ENCODE data around the gene NME4. TPM values are rescaled to one million over a fixed set of nuclear protein-coding genes. Genes with fewer than 3 reads are reported as not detected.

NME4 gene
- polyA plus RNA-seq, 1 of the 3 experiments (the other 2 are of a cell fraction) = 509 TPM

DNA sequence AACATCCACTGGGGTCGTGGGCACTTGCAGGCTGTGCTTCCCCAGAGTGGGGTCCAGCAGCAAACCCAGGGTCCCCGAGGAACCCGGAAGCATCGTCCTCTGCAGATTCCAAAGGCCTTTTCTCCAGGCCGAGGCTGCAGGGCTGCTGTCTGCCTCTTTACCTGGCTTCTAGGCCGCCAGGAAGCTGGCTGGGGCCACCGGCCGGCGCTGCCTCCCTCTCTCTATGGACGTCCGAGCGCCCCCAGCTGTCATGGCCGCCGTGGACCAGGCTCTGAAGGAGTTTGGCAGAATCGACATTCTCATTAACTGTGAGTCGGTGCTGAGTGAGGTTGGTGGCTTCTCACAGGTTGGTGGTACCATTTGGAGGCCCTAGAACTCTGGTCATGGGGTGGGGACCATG is 10.3 kb downstream of the NME4 start:
- POLR2A ChIA-PET = no interaction called here

More for the DNA sequence above, 10.3 kb downstream of the NME4 start:
- no peak overlapping the region for H2AFZ ChIP-seq (ENCODE audit: low read depth)
- no peak overlapping the region for H3K9ac ChIP-seq
- 83% methylated on average over 2 of the region's 16 CpGs for WGBS (ENCODE audit: low lambda C conversion rate)
- H3K36me3 ChIP-seq (replicated peaks in 1 of 2; ENCODE audit: control insufficient read depth in 1 of 2, insufficient read depth in 2 of 2, low read length in 1 of 2) = peaks cover 0 to 10% of the 10 kb centered on the region in 2 experiments
- no peak overlapping the region for H3K27ac ChIP-seq (ENCODE audit: low read depth in 2 of 2, low read length in 1 of 2)
- no peaks in the 10 kb centered on the region for H3K9me3 ChIP-seq
- DNase-seq = no peak
- H4K20me1 ChIP-seq (ENCODE audit: insufficient read depth) = no peaks in the 10 kb centered on the region
- peaks cover 10% of the 10 kb centered on the region for H3K79me2 ChIP-seq (ENCODE audit: insufficient read depth)
- no peak overlapping the region for H3K4me2 ChIP-seq
- H3K9me2 ChIP-seq = no peaks in the 10 kb centered on the region
- no peak overlapping the region for H3K4me3 ChIP-seq (ENCODE audit: low read depth in 2 of 2, low read length in 1 of 2)
- H3K27me3 ChIP-seq (ENCODE audit: insufficient read depth) = no peaks in the 10 kb centered on the region
- no peaks in the 10 kb centered on the region for H3K4me1 ChIP-seq (ENCODE audit: control insufficient read depth in 1 of 2, insufficient read depth in 2 of 2, low read depth in 1 of 2, low read length in 1 of 2)
- peaks cover 8% of the 10 kb centered on the region for H3F3A ChIP-seq (replicated peaks; ENCODE audit: insufficient read depth)
- TF ChIP-seq REST (IDR thresholded peaks at IDR 0.05; ENCODE audit: low read depth, low read length) (no peak), RFX5 (IDR thresholded peaks at IDR 0.05; ENCODE audit: low read length) (no peak), JUND (IDR thresholded peaks at IDR 0.05) (no peak), FOXM1 (IDR thresholded peaks at IDR 0.05; ENCODE audit: low read depth) (no peak), NFIC (IDR thresholded peaks at IDR 0.05; ENCODE audit: borderline replicate concordance) (no peak), NRF1 (IDR thresholded peaks at IDR 0.05; ENCODE audit: low read depth, low read length) (no peak), TCF12 (IDR thresholded peaks at IDR 0.05) (no peak), CHD2 (IDR thresholded peaks at IDR 0.05; ENCODE audit: low read length, partially characterized antibody) (no peak), RAD21 (IDR thresholded peaks at IDR 0.05; ENCODE audit: low read length) (no peak), MXI1 (IDR thresholded peaks at IDR 0.05; ENCODE audit: low read depth, low read length) (no peak), FOSL2 (IDR thresholded peaks at IDR 0.05; ENCODE audit: borderline replicate concordance, low read depth) (no peak), POLR2AphosphoS5 (IDR thresholded peaks at IDR 0.05; ENCODE audit: low read depth, low read length) (no peak), SMC3 (IDR thresholded peaks at IDR 0.05; ENCODE audit: low read depth, low read length) (no peak), EZH2phosphoT487 (IDR thresholded peaks at IDR 0.05; ENCODE audit: borderline replicate concordance, low read depth) (no peak), EP300 (IDR thresholded peaks at IDR 0.05; ENCODE audit: borderline replicate concordance in 1 of 2, low read depth in 1 of 2, low read length in 1 of 2) (no peak), GABPA (IDR thresholded peaks at IDR 0.05; ENCODE audit: low read depth) (no peak), YY1 (IDR thresholded peaks at IDR 0.05; ENCODE audit: low read depth) (no peak)
- TF ChIP-seq, protein P1, sequence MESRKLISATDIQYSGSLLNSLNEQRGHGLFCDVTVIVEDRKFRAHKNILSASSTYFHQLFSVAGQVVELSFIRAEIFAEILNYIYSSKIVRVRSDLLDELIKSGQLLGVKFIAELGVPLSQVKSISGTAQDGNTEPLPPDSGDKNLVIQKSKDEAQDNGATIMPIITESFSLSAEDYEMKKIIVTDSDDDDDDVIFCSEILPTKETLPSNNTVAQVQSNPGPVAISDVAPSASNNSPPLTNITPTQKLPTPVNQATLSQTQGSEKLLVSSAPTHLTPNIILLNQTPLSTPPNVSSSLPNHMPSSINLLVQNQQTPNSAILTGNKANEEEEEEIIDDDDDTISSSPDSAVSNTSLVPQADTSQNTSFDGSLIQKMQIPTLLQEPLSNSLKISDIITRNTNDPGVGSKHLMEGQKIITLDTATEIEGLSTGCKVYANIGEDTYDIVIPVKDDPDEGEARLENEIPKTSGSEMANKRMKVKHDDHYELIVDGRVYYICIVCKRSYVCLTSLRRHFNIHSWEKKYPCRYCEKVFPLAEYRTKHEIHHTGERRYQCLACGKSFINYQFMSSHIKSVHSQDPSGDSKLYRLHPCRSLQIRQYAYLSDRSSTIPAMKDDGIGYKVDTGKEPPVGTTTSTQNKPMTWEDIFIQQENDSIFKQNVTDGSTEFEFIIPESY (IDR thresholded peaks at IDR 0.05; ENCODE audit: borderline replicate concordance, low read depth) = no peak
- TF ChIP-seq, protein P2, sequence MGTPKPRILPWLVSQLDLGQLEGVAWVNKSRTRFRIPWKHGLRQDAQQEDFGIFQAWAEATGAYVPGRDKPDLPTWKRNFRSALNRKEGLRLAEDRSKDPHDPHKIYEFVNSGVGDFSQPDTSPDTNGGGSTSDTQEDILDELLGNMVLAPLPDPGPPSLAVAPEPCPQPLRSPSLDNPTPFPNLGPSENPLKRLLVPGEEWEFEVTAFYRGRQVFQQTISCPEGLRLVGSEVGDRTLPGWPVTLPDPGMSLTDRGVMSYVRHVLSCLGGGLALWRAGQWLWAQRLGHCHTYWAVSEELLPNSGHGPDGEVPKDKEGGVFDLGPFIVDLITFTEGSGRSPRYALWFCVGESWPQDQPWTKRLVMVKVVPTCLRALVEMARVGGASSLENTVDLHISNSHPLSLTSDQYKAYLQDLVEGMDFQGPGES (IDR thresholded peaks at IDR 0.05; ENCODE audit: low read depth, low read length) = no peak
- TF ChIP-seq, protein P3, sequence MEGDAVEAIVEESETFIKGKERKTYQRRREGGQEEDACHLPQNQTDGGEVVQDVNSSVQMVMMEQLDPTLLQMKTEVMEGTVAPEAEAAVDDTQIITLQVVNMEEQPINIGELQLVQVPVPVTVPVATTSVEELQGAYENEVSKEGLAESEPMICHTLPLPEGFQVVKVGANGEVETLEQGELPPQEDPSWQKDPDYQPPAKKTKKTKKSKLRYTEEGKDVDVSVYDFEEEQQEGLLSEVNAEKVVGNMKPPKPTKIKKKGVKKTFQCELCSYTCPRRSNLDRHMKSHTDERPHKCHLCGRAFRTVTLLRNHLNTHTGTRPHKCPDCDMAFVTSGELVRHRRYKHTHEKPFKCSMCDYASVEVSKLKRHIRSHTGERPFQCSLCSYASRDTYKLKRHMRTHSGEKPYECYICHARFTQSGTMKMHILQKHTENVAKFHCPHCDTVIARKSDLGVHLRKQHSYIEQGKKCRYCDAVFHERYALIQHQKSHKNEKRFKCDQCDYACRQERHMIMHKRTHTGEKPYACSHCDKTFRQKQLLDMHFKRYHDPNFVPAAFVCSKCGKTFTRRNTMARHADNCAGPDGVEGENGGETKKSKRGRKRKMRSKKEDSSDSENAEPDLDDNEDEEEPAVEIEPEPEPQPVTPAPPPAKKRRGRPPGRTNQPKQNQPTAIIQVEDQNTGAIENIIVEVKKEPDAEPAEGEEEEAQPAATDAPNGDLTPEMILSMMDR (IDR thresholded peaks at IDR 0.05) = no peak
- CTCF ChIA-PET = no interaction called here
